ENCODE results near the gene MBD5.

GRCh38 chr2:148251993-148252392 is 231.1 kb downstream of the MBD5 start:
- TF ChIP-seq SMC3 (IDR thresholded peaks at IDR 0.05) (no peak), HDAC2 (IDR thresholded peaks at IDR 0.05) (no peak), MAX (IDR thresholded peaks at IDR 0.05) (no peak), EP300 (IDR thresholded peaks at IDR 0.05) (no peak), USF2 (IDR thresholded peaks at IDR 0.05) (no peak), CEBPB (IDR thresholded peaks at IDR 0.05) (no peak), POLR2A (IDR thresholded peaks at IDR 0.05; ENCODE audit: low read length) (no peak), CHD2 (IDR thresholded peaks at IDR 0.05; ENCODE audit: low read length, partially characterized antibody) (no peak), CBX8 (IDR thresholded peaks at IDR 0.05) (no peak), CHD4 (IDR thresholded peaks at IDR 0.05; ENCODE audit: borderline replicate concordance) (no peak), RARB (CRISPR knock-in tag; IDR thresholded peaks at IDR 0.05) (no peak), BHLHE40 (IDR thresholded peaks at IDR 0.05; ENCODE audit: low read depth, low read length) (no peak)
- TF ChIP-seq, protein P1, sequence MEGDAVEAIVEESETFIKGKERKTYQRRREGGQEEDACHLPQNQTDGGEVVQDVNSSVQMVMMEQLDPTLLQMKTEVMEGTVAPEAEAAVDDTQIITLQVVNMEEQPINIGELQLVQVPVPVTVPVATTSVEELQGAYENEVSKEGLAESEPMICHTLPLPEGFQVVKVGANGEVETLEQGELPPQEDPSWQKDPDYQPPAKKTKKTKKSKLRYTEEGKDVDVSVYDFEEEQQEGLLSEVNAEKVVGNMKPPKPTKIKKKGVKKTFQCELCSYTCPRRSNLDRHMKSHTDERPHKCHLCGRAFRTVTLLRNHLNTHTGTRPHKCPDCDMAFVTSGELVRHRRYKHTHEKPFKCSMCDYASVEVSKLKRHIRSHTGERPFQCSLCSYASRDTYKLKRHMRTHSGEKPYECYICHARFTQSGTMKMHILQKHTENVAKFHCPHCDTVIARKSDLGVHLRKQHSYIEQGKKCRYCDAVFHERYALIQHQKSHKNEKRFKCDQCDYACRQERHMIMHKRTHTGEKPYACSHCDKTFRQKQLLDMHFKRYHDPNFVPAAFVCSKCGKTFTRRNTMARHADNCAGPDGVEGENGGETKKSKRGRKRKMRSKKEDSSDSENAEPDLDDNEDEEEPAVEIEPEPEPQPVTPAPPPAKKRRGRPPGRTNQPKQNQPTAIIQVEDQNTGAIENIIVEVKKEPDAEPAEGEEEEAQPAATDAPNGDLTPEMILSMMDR (IDR thresholded peaks at IDR 0.05): no peak
- TF ChIP-seq, protein P2, sequence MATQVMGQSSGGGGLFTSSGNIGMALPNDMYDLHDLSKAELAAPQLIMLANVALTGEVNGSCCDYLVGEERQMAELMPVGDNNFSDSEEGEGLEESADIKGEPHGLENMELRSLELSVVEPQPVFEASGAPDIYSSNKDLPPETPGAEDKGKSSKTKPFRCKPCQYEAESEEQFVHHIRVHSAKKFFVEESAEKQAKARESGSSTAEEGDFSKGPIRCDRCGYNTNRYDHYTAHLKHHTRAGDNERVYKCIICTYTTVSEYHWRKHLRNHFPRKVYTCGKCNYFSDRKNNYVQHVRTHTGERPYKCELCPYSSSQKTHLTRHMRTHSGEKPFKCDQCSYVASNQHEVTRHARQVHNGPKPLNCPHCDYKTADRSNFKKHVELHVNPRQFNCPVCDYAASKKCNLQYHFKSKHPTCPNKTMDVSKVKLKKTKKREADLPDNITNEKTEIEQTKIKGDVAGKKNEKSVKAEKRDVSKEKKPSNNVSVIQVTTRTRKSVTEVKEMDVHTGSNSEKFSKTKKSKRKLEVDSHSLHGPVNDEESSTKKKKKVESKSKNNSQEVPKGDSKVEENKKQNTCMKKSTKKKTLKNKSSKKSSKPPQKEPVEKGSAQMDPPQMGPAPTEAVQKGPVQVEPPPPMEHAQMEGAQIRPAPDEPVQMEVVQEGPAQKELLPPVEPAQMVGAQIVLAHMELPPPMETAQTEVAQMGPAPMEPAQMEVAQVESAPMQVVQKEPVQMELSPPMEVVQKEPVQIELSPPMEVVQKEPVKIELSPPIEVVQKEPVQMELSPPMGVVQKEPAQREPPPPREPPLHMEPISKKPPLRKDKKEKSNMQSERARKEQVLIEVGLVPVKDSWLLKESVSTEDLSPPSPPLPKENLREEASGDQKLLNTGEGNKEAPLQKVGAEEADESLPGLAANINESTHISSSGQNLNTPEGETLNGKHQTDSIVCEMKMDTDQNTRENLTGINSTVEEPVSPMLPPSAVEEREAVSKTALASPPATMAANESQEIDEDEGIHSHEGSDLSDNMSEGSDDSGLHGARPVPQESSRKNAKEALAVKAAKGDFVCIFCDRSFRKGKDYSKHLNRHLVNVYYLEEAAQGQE (IDR thresholded peaks at IDR 0.05): no peak

Measured in A549 (cell line).